ENCODE measurements around the gene ACAD11. TPM values are rescaled to one million over a fixed set of nuclear protein-coding genes. Genes with fewer than 3 reads are reported as not detected.

The ACAD11 gene
- total RNA-seq, 1 experiment from 2014 or later = 15.4 TPM

DNA sequence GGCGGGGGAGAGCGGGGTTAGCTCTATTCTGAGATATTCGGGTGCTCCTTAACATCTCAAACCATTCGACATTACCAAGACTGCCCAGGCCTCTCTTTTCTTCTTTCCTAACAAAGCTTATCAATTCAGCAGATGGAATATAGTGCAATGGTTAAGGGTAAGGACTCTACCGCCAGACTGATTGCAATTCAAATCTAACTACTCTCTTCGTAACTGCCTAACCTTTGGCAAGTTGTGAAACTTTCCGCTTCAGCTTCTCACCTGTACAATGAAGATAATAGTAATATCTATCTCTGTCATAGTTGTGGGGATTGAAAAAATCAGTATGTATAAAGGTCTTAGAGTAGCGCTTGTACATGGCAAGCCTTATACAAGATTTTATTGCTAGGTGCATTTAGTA is 1.5 kb upstream of the ACAD11 start:
- CTCF ChIA-PET = no interaction called here

GRCh38 chr3:132660811-132661070 is 1.1 kb upstream of the ACAD11 start:
- peak overlapping the region; percentile 87 for H3K27ac ChIP-seq (ENCODE audit: low read length)
- H3K9me3 ChIP-seq (ENCODE audit: control insufficient read depth, insufficient read depth, low read depth, low read length) = no peaks in the 10 kb centered on the region
- BruUV-seq (replicated peaks) = no TSS peak
- ATAC-seq (peak; percentile 36), DNase-seq (ENCODE audit: low read depth, low spot score) (no peak)
- intact Hi-C loops (cut with micrococcal nuclease; ENCODE audit: unreplicated experiment) = no loop called here
- H3K36me3 ChIP-seq (ENCODE audit: control insufficient read depth, insufficient read depth, low read length) = no peaks in the 10 kb centered on the region; the same call in 1 of the 2 replicates
- H3K4me1 ChIP-seq (ENCODE audit: control insufficient read depth, insufficient read depth, low read length) = peaks cover 21% of the 10 kb centered on the region
- TF ChIP-seq POLR2AphosphoS5 (IDR thresholded peaks at IDR 0.05; ENCODE audit: low read depth, low read length) = no peak
- no peak for TF ChIP-seq TCF7L2 (IDR thresholded peaks at IDR 0.05; ENCODE audit: low read depth, low read length)
- no peak for TF ChIP-seq CTCF (IDR thresholded peaks at IDR 0.05)
- no peak for TF ChIP-seq REST (IDR thresholded peaks at IDR 0.05; ENCODE audit: insufficient read depth in 1 of 2, low read depth in 2 of 2, low read length in 1 of 2)
- no peak for TF ChIP-seq SIN3A (IDR thresholded peaks at IDR 0.05; ENCODE audit: borderline replicate concordance, insufficient read depth, low read depth, low read length)
- H3K27me3 ChIP-seq (ENCODE audit: control insufficient read depth, insufficient read depth, low read length) = no peaks in the 10 kb centered on the region
- ChIA-PET CTCF (no interaction called here), POLR2A (no interaction called here)
- H3K4me3 ChIP-seq (ENCODE audit: low read depth in 2 of 2, low read length in 2 of 2) = peak overlapping the region; percentile 80 to 93
- in situ Hi-C loops (cut with HindIII; ENCODE audit: low pct_unique_long_range_greater_than_20kb, low sequenced_read_pairs) = no loop called here

More for the DNA sequence above, 1.5 kb upstream of the ACAD11 start:
- Histone ChIP-seq H3K27ac (ENCODE audit: low read length) (peak overlapping the region; percentile 87), H3K36me3 (ENCODE audit: control insufficient read depth, insufficient read depth, low read length) (no peaks in the 10 kb centered on the region; the same call in 1 of the 2 replicates), H3K27me3 (ENCODE audit: control insufficient read depth, insufficient read depth, low read length) (no peaks in the 10 kb centered on the region), H3K4me3 (ENCODE audit: low read depth in 2 of 2, low read length in 2 of 2) (peak overlapping the region; percentile 80 to 93), H3K4me1 (ENCODE audit: control insufficient read depth, insufficient read depth, low read length) (peaks cover 21% of the 10 kb centered on the region), H3K9me3 (ENCODE audit: control insufficient read depth, insufficient read depth, low read depth, low read length) (no peaks in the 10 kb centered on the region)
- ATAC-seq (no peak), DNase-seq (ENCODE audit: low read depth, low spot score) (no peak)
- no TSS peak for BruUV-seq (replicated peaks)
- no peak for TF ChIP-seq CTCF (IDR thresholded peaks at IDR 0.05)
- no peak for TF ChIP-seq REST (IDR thresholded peaks at IDR 0.05; ENCODE audit: insufficient read depth in 1 of 2, low read depth in 2 of 2, low read length in 1 of 2)
- no peak for TF ChIP-seq POLR2AphosphoS5 (IDR thresholded peaks at IDR 0.05; ENCODE audit: low read depth, low read length)
- no peak for TF ChIP-seq SIN3A (IDR thresholded peaks at IDR 0.05; ENCODE audit: borderline replicate concordance, insufficient read depth, low read depth, low read length)
- TF ChIP-seq TCF7L2 (IDR thresholded peaks at IDR 0.05; ENCODE audit: low read depth, low read length) = no peak
- in situ Hi-C loops (cut with HindIII; ENCODE audit: low pct_unique_long_range_greater_than_20kb, low sequenced_read_pairs) = no loop called here
- intact Hi-C loops (cut with micrococcal nuclease; ENCODE audit: unreplicated experiment) = no loop called here
- POLR2A ChIA-PET = no interaction called here
